MV-4-11 (cell line): Measurements from ENCODE around the gene KPNB1.
"Not testable (repeated sequence)": the region's sequence is repeated elsewhere in the genome, so short reads cannot be mapped to it uniquely, and the experiment has no call there.

Source experiments
- DNase-seq: peaks from one replicate; lab custom pipeline; 2025; lab: John Stamatoyannopoulos, UW

KPNB1 gene

GRCh38 chr17:47676510-47677165 is 26.9 kb downstream of the KPNB1 start:
- no peak for DNase-seq

GRCh38 chr17:47678196-47678595 is 28.5 kb downstream of the KPNB1 start:
- no peak for DNase-seq

GRCh38 chr17:47682138-47682537 is 32.4 kb downstream of the KPNB1 start:
- DNase-seq: no peak

GRCh38 chr17:47682727-47683126 is 33.0 kb downstream of the KPNB1 start:
- not testable (repeated sequence) for DNase-seq

DNA sequence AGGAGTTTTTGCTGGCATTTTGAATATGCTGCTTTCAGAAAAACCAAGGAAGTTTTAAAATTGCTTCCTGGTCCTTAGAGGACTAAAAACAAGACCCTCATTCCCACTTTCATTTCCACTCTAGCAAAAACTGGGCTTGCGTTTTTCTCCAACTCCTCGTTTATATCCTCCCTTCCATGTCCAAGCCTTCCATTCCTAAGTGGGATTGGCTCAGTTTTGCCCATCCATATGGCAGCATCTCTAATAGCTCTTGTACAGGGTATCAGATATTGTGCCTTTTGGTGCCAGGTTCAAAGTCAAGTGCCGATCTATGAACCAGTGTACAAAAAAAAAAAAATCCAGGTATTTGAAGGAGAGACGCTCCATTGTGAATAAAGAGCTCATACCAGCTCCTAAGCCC is 34.3 kb downstream of the KPNB1 start:
- DNase-seq: no peak

DNA sequence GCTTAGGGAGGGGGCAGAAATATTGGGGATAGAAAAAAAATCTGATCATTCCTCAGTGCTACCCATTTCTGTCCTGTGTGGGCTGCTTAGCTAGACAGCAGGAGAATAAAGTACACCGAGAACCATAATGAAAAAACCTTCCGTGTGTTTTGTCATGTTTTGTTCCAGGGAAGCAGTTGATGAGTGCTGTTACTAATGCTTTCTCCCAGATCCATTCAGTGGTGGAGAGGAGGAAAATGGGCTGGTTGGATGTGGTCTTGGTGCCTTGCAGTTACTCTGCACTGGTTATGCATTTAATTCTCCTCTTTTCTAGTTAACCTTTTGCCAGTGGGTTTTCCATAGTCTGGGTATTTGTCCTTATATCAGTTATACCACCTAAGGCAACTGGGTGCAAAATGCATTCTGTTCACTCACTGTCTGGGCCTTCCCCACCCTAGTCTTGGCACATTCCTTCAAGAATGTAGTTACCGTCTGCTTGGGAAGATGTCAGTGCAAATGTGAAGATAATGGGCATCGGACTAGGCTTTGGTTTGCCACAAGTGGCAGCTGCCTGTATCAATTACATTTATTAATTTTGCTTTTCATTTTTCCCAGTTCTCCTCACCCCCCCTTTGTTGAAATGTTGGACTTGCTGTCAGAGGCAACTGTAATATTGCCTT is 34.9 kb downstream of the KPNB1 start:
- no peak for DNase-seq

GRCh38 chr17:47685556-47686275 is 36.0 kb downstream of the KPNB1 start:
- no peak for DNase-seq

- DNase-seq: no peak
Measured at GRCh38 chr17:47686276-47686635, 36.5 kb downstream of the KPNB1 start.

DNA sequence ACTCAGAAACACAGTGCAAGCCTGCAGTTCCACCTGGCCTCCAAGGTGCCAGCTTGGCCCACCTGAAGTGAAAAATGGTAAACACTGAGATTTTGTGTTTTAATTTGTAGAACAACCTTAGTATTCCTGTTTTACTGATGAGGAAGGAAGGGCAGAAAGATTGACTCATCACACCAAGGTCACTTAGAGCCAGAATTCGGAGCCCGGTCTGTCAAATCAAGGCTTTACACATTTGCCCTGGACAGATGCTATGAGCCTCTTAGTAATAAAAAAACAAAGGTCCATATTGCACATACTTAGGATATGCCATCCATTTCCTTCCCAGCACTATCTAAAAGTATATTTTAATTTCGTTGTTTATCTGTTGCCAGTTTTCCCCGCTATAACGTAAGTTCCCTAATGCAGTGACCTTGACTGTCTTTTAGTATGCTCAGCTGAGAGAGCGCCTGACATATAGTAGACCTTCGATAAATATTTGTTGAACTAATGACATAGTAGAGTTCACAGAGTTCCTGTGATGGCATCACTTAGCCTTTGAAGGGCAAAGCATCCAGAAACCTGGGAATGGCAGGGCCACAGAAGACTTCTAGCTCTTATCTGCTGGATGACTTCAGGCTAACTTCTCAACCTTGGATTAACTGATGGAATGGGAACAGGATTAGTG is 37.1 kb downstream of the KPNB1 start:
- no peak for DNase-seq

GRCh38 chr17:47687328-47687690 is 37.6 kb downstream of the KPNB1 start:
- DNase-seq: no peak

DNA sequence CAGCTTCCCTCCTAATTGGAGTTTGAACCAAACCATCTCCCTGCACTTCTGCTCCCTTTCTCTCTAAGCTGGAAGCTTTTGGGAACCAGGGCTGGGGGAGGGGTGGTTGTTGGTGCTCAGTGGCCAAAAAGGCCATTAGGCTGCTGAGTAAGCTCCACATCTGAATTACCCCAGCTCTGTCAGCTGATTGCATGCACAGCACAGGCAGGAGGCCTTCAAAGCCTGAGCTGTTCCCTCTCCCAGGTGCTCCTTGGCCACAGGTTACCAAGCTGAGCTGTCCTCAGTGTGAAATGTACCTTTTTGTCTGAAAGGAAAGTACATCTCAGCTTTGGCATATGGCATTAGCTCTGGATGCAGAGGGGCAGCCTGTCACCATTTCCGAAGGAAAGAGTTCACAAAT is 38.0 kb downstream of the KPNB1 start:
- DNase-seq: no peak

DNA sequence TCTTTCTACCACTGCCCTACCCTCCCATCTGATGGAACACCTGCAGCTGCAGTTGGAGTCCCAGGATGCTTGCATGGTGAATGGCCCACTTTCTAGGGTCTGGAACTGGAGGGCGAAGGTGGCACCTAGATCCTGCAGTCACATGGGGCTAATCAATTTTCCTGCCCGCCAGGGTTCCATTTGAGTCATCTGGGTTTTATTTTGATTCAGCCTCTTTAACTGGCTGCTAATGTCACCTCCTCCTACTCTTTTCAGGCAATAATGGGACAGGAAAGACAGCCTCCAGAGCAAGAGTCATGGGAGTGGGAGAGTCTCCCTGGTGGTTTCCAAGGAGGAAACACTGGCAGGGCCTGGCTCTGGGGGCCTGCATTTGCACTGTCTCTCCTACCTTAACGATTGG is 40.4 kb downstream of the KPNB1 start:
- DNase-seq: no peak

GRCh38 chr17:47692137-47692894 is 42.6 kb downstream of the KPNB1 start:
- DNase-seq: no peak

DNA sequence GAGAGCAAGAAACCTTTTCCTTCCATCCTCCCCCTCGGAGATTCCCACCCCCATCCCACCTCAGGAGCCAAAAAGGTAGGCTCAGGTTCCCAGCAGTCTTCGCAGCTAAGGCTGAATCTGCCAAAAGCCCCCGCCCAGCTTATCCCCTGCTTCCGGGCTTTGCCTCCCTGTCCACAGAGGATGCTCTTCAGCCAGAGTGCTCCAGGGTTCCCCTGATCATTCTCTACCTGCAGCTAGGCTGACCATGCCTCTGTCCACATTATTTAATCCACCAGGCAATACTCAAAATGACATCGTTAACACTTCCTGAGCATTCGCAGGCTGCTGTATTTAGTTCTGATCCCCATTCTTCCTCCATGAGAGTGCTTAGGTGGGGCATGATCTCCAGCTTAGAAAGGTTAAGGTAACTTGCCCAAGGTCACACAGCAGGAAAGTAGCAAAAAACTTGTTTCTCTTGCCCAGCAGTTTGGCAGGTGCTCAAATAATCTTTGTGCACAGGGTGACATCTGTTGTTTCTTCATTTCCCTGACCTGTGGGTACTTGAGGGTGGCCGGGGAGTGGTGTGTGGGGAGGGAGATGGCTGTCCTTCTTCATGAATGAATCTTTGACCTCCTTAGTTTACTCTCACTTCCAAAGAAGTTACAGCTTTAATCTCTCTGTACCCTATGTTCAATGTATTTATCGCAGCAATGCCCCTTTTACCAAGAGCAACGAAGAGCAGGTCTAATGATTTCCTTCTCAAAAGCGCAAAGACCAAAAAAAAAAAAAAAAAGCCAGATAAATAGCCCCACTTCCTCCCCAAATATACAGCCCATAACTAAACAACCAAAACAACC is 43.4 kb downstream of the KPNB1 start:
- DNase-seq: no peak

DNA sequence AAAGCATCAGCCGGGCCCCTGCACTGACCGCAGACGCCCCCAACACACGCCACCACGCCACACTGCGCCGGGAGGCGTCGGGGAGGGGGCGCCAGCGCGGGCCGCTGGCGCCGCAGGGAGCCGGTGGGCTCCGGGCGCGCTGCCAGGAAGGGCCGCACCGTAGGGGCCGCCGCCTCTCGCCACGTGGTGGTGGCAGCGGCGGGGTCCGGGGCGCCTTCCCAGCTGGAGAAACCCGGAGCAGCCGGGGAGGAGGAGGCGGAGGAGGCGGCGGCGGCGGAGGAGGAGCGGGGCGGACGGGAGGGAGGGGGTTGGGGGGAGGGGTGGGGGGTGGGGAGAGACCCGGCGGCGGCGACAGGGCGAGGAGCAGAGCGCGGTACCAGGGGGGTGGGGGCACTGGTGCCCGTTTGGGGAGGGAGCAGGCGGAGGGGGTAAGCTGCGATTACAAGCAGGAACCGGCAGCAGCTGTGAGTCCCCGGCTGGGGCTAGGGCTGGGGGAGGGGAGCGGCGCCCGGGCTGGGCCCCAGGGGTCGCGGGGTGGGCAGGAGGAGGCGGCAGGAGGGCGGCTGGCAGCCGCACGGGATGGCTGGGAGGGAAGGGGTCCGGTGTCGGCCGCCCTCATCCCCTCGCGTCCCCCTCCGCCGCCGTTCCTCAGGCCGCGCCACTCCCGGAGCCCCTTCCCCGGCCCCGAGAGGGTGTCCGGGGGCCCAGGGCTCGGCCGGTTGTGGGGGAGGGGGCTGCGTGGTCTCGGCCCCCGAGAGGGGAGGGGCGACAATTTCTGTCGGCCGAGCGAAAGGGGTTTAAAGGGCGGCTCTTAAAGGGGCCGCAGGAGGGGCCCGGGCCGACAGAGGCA is 44.2 kb downstream of the KPNB1 start, which contains the start of gene TBKBP1:
TSS of gene TBKBP1 (plus strand) at position 431 of the 850 bp plus-strand sequence. CDS start 1,952 bp downstream, outside the sequence.
- no peak for DNase-seq

DNA sequence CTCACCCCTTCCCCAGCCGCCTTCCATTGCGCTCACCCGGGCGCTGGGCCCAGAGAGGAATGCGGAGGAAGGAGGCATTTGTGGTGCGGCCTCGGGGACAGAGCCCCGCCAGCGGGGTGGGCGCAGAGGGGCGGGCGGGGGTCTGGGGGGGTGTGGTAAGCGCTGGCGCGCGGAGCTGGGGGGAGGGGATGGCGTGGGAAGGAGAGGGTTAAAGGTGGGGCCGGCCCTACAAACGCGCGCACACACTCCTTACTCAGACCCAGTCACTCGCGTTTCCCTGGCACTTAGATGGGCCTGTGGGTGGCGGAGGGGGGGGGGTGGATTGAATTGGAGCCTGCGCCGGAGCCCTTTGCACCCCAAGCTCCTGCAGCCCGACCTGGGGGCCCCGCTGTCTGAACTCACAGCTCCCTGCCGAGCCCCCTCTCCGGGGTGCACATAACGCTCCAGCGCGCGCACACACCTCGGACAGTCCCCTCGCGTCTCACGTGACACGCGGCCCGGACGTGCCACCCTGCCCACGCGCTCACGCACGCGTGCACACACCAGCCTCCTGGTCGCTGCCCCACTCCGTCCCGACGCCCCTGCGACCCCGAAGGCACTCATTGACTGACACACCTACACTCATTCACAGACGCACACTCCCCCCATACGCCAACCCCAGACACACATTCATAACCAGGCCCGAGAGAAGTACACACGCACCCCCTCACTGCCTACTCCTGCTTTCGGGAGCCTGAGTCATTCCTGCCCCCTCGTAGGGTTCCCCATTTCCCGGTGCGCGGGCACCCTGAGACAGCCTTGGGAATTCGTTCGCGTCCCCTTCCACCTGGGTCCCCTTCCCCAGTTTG is 45.1 kb downstream of the KPNB1 start:
- peak; percentile 60 for DNase-seq

DNA sequence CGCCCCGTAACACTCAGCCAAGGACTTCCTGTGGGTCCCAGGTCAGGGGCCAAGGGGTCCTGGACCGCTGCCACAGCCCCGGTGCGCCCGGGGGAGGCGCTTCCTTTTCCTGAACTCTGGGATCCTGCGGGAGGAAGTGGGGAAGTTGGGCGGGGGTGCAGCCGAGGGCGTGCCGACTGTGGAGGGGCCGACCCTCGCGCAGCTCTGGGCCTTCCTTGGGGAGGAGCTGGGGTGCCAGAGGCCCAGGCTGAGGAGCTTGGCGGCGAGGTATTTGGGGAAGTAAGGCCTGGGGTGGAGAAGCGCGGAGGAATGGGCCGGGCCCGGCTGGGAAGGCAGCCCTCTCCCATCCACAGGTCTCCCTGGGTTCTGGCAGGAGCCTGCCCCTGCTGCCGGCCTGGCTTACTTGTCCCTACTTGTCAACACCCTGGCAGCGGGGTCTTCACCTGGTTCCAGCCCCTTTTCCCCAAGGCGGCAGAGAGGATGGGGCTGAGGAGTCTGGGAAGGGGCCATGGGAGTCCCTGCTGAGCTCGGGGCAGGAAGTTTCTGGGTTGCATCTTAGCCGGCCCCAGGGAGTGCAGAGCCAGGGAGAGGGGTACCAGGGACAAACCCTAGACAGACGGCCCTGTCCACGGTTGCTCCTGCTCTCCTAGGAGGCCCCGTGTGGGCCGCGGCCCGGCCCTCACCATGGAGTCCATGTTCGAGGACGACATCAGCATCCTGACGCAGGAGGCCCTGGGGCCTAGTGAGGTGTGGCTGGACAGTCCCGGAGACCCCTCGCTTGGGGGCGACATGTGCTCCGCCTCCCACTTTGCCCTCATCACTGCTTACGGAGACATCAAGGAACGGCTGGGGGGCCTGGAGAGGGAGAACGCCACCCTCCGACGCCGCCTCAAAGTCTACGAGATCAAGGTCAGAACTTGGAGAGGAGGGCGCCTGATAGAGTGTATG is 46.0 kb downstream of the KPNB1 start:
- DNase-seq: peak; percentile 64
